Astrocyte (in vitro differentiated cells and primary cell): ENCODE results near the gene ARF6. TPM values are rescaled to one million over a fixed set of nuclear protein-coding genes. Genes with fewer than 3 reads are reported as not detected.

Experiments
- DNase-seq: peaks from one replicate; pipeline ENCODE4 v3.0.0-alpha.2; 2010; ENCODE audit warnings: low read depth
- FAIRE-seq: peaks from 2 replicates; lab custom pipeline; 2011; peaks lifted over from hg19 to GRCh38; lab: Jason Lieb, UNC
- H2AFZ ChIP-seq: 2 replicates; pipeline ENCODE4 v1.6.0; 2012; ENCODE audit warnings: low read depth, low read length, inconsistent platforms
- H3K27ac ChIP-seq: 2 replicates; pipeline ENCODE4 v1.5.1; 2011; ENCODE audit warnings: low read depth, low read length, inconsistent platforms
- H3K27me3 ChIP-seq: 2 replicates; pipeline ENCODE4 v1.6.0; 2011; ENCODE audit warnings: low read length, inconsistent platforms; ENCODE audit not compliant: insufficient read depth
- H3K36me3 ChIP-seq: 2 replicates; pipeline ENCODE4 v1.5.1; 2011; ENCODE audit warnings: low read length, inconsistent platforms; ENCODE audit not compliant: insufficient read depth
- H3K4me1 ChIP-seq: 2 replicates; pipeline ENCODE4 v1.5.1; 2011; ENCODE audit warnings: low read length, inconsistent platforms; ENCODE audit not compliant: insufficient read depth
- H3K4me2 ChIP-seq: 2 replicates; pipeline ENCODE4 v1.6.0; 2012; ENCODE audit warnings: low read length, inconsistent platforms
- H3K4me3 ChIP-seq: 2 replicates; pipeline ENCODE4 v1.5.1; 2011; ENCODE audit warnings: low read depth, mild to moderate bottlenecking, low read length, inconsistent platforms; ENCODE audit not compliant: insufficient read depth
- H3K79me2 ChIP-seq: 2 replicates; pipeline ENCODE4 v1.6.0; 2012; ENCODE audit warnings: mild to moderate bottlenecking, low read length, inconsistent platforms; ENCODE audit not compliant: insufficient read depth
- H3K9ac ChIP-seq: 2 replicates; pipeline ENCODE4 v1.6.0; 2012; ENCODE audit warnings: mild to moderate bottlenecking, low read length, inconsistent platforms
- H3K9me3 ChIP-seq: 2 replicates; pipeline ENCODE4 v1.5.1; 2012; ENCODE audit warnings: low read depth, mild to moderate bottlenecking, low read length, inconsistent platforms; ENCODE audit not compliant: insufficient read depth
- H4K20me1 ChIP-seq: 2 replicates; pipeline ENCODE4 v1.6.0; 2012; ENCODE audit warnings: low read length, inconsistent platforms; ENCODE audit not compliant: insufficient read depth
- H3K27ac Mint-ChIP-seq: one replicate; pipeline ENCODE4 v1.8.0; 2021; ENCODE audit warnings: mild to moderate bottlenecking, mixed read lengths; ENCODE audit not compliant: unreplicated experiment
- H3K27me3 Mint-ChIP-seq: one replicate; pipeline ENCODE4 v1.8.0; 2021; ENCODE audit warnings: low read depth, mixed read lengths; ENCODE audit not compliant: unreplicated experiment
- H3K36me3 Mint-ChIP-seq: one replicate; pipeline ENCODE4 v1.8.0; 2021; ENCODE audit warnings: low read depth, mixed read lengths; ENCODE audit not compliant: unreplicated experiment
- H3K4me1 Mint-ChIP-seq: one replicate; pipeline ENCODE4 v1.8.0; 2021; ENCODE audit warnings: low read depth, mixed read lengths; ENCODE audit not compliant: unreplicated experiment
- H3K4me3 Mint-ChIP-seq: one replicate; pipeline ENCODE4 v1.8.0; 2021; ENCODE audit warnings: mild to moderate bottlenecking, moderate library complexity, mixed read lengths; ENCODE audit not compliant: unreplicated experiment
- H3K9me3 Mint-ChIP-seq: one replicate; pipeline ENCODE4 v1.8.0; 2021; ENCODE audit warnings: mild to moderate bottlenecking, mixed read lengths; ENCODE audit not compliant: unreplicated experiment
- EZH2 ChIP-seq: IDR thresholded peaks from 2 replicates; pipeline ENCODE4 v1.6.1; 2012; ENCODE audit warnings: mild to moderate bottlenecking, low read length, inconsistent platforms; ENCODE audit not compliant: insufficient read depth
- total RNA-seq: library from RNA; stranded (reverse); gene quantifications from 2 replicates; pipeline ENCODE4 v1.2.1, GENCODE V29; 2021
- TF ChIP-seq, protein P1 (sequence below): IDR thresholded peaks from 2 replicates; pipeline ENCODE4 v1.5.1; 2011; ENCODE audit warnings: low read depth, mild to moderate bottlenecking, inconsistent platforms, low read length, moderate library complexity; ENCODE audit not compliant: insufficient read depth

ARF6 gene
- total RNA-seq, 1 donor from 2014 or later: 53.4 TPM

DNA sequence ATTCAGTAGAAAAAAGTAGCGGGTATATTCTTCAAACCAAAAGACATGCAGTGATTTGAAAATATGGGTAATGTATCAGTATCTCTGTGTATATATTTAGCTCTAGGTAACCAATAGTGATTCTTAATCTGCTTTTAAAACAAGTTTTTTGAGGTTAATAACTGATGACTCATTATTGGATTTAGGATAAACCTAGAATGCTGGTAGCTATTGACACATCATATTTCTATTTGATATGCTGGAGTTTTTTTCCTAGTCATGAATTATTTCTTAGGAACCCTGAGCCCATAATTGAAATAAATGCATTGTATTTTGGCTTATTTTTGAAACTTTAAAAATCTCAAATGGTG, 15.5 kb downstream of the ARF6 start:
- FAIRE-seq (peak; percentile 81), DNase-seq (peak; percentile 8)
- no peak overlapping the region for H3K4me3 Mint-ChIP-seq
- H3K27ac ChIP-seq: peak overlapping the region; percentile 58
- no peaks in the 10 kb centered on the region for H3K36me3 Mint-ChIP-seq
- TF ChIP-seq EZH2: no peak
- TF ChIP-seq, protein P1, sequence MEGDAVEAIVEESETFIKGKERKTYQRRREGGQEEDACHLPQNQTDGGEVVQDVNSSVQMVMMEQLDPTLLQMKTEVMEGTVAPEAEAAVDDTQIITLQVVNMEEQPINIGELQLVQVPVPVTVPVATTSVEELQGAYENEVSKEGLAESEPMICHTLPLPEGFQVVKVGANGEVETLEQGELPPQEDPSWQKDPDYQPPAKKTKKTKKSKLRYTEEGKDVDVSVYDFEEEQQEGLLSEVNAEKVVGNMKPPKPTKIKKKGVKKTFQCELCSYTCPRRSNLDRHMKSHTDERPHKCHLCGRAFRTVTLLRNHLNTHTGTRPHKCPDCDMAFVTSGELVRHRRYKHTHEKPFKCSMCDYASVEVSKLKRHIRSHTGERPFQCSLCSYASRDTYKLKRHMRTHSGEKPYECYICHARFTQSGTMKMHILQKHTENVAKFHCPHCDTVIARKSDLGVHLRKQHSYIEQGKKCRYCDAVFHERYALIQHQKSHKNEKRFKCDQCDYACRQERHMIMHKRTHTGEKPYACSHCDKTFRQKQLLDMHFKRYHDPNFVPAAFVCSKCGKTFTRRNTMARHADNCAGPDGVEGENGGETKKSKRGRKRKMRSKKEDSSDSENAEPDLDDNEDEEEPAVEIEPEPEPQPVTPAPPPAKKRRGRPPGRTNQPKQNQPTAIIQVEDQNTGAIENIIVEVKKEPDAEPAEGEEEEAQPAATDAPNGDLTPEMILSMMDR: no peak
- peaks cover 18% of the 10 kb centered on the region for H3K4me1 Mint-ChIP-seq
- no peaks in the 10 kb centered on the region for H3K9me3 Mint-ChIP-seq
- H3K4me2 ChIP-seq: peak overlapping the region; percentile 38
- H3K9ac ChIP-seq: peak overlapping the region; percentile 18
- H3K27ac Mint-ChIP-seq: peak overlapping the region; percentile 97
- H2AFZ ChIP-seq: no peak overlapping the region
- H3K4me1 ChIP-seq: peaks cover 22% of the 10 kb centered on the region
- no peak overlapping the region for H3K4me3 ChIP-seq
- H4K20me1 ChIP-seq: no peaks in the 10 kb centered on the region
- H3K27me3 ChIP-seq: no peaks in the 10 kb centered on the region
- H3K27me3 Mint-ChIP-seq: no peaks in the 10 kb centered on the region
- H3K9me3 ChIP-seq: no peaks in the 10 kb centered on the region
- H3K79me2 ChIP-seq: no peaks in the 10 kb centered on the region
- H3K36me3 ChIP-seq: no peaks in the 10 kb centered on the region

DNA sequence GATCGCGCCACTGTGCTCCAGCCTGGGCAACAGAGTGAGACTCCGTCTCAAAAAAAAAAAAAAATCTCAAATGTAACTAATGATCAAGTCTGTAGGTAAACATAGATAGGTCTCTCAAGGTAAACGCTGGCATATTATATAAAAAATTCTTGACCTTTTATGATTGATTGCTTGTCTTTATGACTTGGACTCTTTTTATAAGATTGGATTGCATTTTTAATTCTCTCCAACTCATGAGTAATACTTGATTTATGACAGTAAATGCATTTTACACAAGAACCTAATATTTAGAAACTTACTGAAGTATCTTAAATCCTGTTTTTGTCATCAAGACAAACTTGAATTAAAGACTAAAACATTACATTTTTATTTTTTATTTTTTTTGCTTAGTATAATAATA, 16.1 kb downstream of the ARF6 start:
- H2AFZ ChIP-seq: no peak overlapping the region
- Mint-ChIP-seq H3K27me3 (no peaks in the 10 kb centered on the region), H3K4me3 (no peak overlapping the region), H3K9me3 (no peaks in the 10 kb centered on the region), H3K36me3 (no peaks in the 10 kb centered on the region), H3K27ac (peak overlapping the region; percentile 53), H3K4me1 (peaks cover 18% of the 10 kb centered on the region)
- no peak overlapping the region for H3K9ac ChIP-seq
- peaks cover 22% of the 10 kb centered on the region for H3K4me1 ChIP-seq
- no peak overlapping the region for H3K4me3 ChIP-seq
- no peak overlapping the region for H3K27ac ChIP-seq
- no peaks in the 10 kb centered on the region for H3K27me3 ChIP-seq
- no peak for TF ChIP-seq EZH2
- TF ChIP-seq, protein P1: no peak
- no peak for DNase-seq
- H3K36me3 ChIP-seq: no peaks in the 10 kb centered on the region
- no peak for FAIRE-seq
- no peaks in the 10 kb centered on the region for H3K79me2 ChIP-seq
- H3K9me3 ChIP-seq: no peaks in the 10 kb centered on the region
- no peak overlapping the region for H3K4me2 ChIP-seq
- H4K20me1 ChIP-seq: no peaks in the 10 kb centered on the region

DNA sequence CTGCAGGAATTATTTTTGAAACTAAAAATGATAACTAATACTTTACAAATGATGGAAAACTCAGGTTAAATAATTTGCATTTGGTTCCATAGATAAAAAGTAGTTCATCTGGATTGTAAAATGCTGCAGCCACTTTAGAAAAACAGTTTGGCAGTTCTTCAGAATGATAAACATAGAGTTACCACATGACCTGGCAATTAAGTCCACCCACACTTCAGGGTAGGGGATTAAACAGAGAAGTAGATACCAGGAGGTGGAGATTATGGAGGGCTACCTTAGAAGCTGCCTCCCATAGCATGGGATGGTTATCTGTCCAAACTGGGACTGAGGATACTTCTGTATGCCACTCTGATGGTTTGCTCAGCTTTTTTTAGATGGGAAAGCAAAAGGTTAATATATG, 22.2 kb downstream of the ARF6 start:
- H3K9ac ChIP-seq: no peak overlapping the region
- H3K4me2 ChIP-seq: no peak overlapping the region
- no peak overlapping the region for H3K27ac ChIP-seq
- peaks cover 6% of the 10 kb centered on the region for H3K4me1 ChIP-seq
- TF ChIP-seq, protein P1: no peak
- TF ChIP-seq EZH2: no peak
- FAIRE-seq: no peak
- no peaks in the 10 kb centered on the region for H3K36me3 Mint-ChIP-seq
- no peaks in the 10 kb centered on the region for H3K9me3 ChIP-seq
- DNase-seq: no peak
- peaks cover 9% of the 10 kb centered on the region for H3K4me1 Mint-ChIP-seq
- no peak overlapping the region for H3K4me3 Mint-ChIP-seq
- no peaks in the 10 kb centered on the region for H3K36me3 ChIP-seq
- H3K4me3 ChIP-seq: no peak overlapping the region
- H4K20me1 ChIP-seq: no peaks in the 10 kb centered on the region
- no peak overlapping the region for H3K27ac Mint-ChIP-seq
- H3K27me3 ChIP-seq: no peaks in the 10 kb centered on the region
- H2AFZ ChIP-seq: no peak overlapping the region
- H3K27me3 Mint-ChIP-seq: no peaks in the 10 kb centered on the region
- no peaks in the 10 kb centered on the region for H3K9me3 Mint-ChIP-seq
- no peaks in the 10 kb centered on the region for H3K79me2 ChIP-seq
